AG20443 (cell line): Measurements from ENCODE around the gene LCE1D.

Source experiments
- DNase-seq: peaks from one replicate; pipeline ENCODE4 v3.0.0; 2012; ENCODE audit warnings: low spot score, mixed read lengths

LCE1D gene

GRCh38 chr1:152817309-152817708, 20.8 kb downstream of the LCE1D start:
- no peak for DNase-seq

- no peak for DNase-seq
Measured at GRCh38 chr1:152823294-152823693, 26.8 kb downstream of the LCE1D start.

- no peak for DNase-seq
Measured at GRCh38 chr1:152824964-152825363, 28.4 kb downstream of the LCE1D start.

- no peak for DNase-seq
Measured at GRCh38 chr1:152827173-152827572, 30.7 kb downstream of the LCE1D start, which contains the start of gene LCE1A. Gene LCE1A (plus strand): TSS chr1:152827473. CDS start chr1:152827473, 0 bp downstream.

- no peak for DNase-seq
Measured at GRCh38 chr1:152836870-152837269, 40.3 kb downstream of the LCE1D start.

- DNase-seq = no peak
Measured at GRCh38 chr1:152842556-152842955, 46.0 kb downstream of the LCE1D start, which contains the start of gene LCE6A. Gene LCE6A (plus strand): TSS chr1:152842856. CDS start chr1:152843521, 665 bp downstream.
